ENCODE data around the gene ATF7.

DNA sequence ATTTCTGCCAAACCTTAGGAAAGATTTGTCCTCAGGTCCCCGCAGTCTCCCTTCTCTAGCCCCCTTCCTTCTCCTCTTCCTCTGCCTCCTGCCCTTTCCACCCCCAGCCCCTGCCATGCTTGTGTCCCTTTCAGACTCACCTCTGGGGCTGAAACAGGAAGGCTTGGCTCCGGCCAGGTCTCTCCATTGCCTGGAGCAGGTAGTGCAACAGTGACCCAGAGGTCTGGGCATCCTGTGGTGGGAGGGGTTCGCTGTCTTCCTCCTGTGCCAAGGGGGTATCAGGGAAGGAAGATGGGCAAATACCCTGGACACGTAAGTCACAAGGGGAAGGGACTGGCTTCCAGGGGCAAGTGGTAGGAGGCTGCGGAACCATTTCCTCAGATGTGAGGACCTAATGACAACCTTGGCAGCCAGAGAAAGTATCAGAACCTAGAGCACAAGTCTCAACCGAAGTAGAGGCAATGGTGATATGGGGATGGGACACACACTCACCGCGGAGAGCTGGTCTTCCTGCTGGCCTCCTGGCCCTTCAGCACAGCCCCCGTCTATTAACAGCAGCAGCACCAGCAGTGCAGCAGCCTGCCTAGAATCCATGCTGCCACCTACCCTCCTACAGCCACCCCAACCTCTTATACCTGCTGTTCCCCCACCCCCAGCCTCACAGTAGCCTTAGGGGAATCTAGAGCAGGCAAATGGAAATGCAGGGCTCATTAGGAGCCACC, 119.1 kb downstream of the ATF7 start, which contains the start of gene NPFF:
- TF ChIP-seq POLR2AphosphoS5 (IDR thresholded peaks at IDR 0.05; ENCODE audit: borderline replicate concordance, low read depth, low read length) (no peak), EZH2 (IDR thresholded peaks at IDR 0.05) (no peak), FOXP2 (optimal IDR thresholded peaks at IDR 0.05; ENCODE audit: control extremely low read depth, extremely low read length, insufficient read depth) (no peak)
